ENCODE measurements around the gene DDX49.
"Not testable (repeated sequence)": the region's sequence is repeated elsewhere in the genome, so short reads cannot be mapped to it uniquely, and the experiment has no call there.

DDX49 gene

GRCh38 chr19:18900700-18901481, 18.6 kb upstream of the DDX49 start:
- no peak for TF ChIP-seq CTCF (IDR thresholded peaks at IDR 0.05; ENCODE audit: control extremely low read depth, extremely low read depth, low read depth, missing control alignments)
- POLR2A ChIA-PET: no interaction called here
- CTCF ChIA-PET: interaction anchor here (1.7 kb wide), 1 partner anchor 451 kb away, joined by 4 read pairs; no protein-coding TSS in a partner anchor
- no peak for DNase-seq (ENCODE audit: extremely low spot score)

- TF ChIP-seq CTCF (IDR thresholded peaks at IDR 0.05; ENCODE audit: control extremely low read depth, extremely low read depth, low read depth, missing control alignments): no peak
- ChIA-PET CTCF (no interaction called here), POLR2A (no interaction called here)
- no peak for DNase-seq (ENCODE audit: extremely low spot score)
Measured at GRCh38 chr19:18901491-18901890, 18.0 kb upstream of the DDX49 start.

GRCh38 chr19:18902519-18902918, 17.0 kb upstream of the DDX49 start:
- DNase-seq (ENCODE audit: extremely low spot score); POLR2A ChIA-PET; CTCF ChIA-PET: not testable (repeated sequence)

GRCh38 chr19:18903156-18904037, 16.1 kb upstream of the DDX49 start:
- DNase-seq (ENCODE audit: extremely low spot score): no peak
- POLR2A ChIA-PET: no interaction called here
- no peak for TF ChIP-seq CTCF (IDR thresholded peaks at IDR 0.05; ENCODE audit: control extremely low read depth, extremely low read depth, low read depth, missing control alignments)
- CTCF ChIA-PET: no interaction called here

GRCh38 chr19:18904334-18905057, 15.0 kb upstream of the DDX49 start:
- no peak for TF ChIP-seq CTCF (IDR thresholded peaks at IDR 0.05; ENCODE audit: control extremely low read depth, extremely low read depth, low read depth, missing control alignments)
- DNase-seq (ENCODE audit: extremely low spot score): no peak
- ChIA-PET CTCF (interaction anchor here (1.3 kb wide), 1 partner anchor 24 kb away, joined by 4 read pairs; no protein-coding TSS in a partner anchor), POLR2A (no interaction called here)

- no peak for DNase-seq (ENCODE audit: extremely low spot score)
- POLR2A ChIA-PET: no interaction called here
Measured at GRCh38 chr19:18905058-18905456, 14.5 kb upstream of the DDX49 start.

More at GRCh38 chr19:18905058-18905456, 14.5 kb upstream of the DDX49 start:
- TF ChIP-seq CTCF (IDR thresholded peaks at IDR 0.05; ENCODE audit: control extremely low read depth, extremely low read depth, low read depth, missing control alignments): no peak
- CTCF ChIA-PET: interaction anchor here (1.3 kb wide), 1 partner anchor 25 kb away, joined by 4 read pairs; no protein-coding TSS in a partner anchor
